Thoracic aorta (tissue), 2 donors: Measurements from ENCODE around the gene MACROH2A1. TPM values are rescaled to one million over a fixed set of nuclear protein-coding genes. Genes with fewer than 3 reads are reported as not detected.

Experiments
- ATAC-seq: fragments of 150-250 bp; one replicate; pipeline ENCODE4 v1.8.0; 2017; ENCODE audit warnings: low read depth; ENCODE audit not compliant: insufficient number of reproducible peaks, low FRiP score
- DNase-seq: peaks from one replicate; pipeline ENCODE4 v3.0.0-alpha.2; 2020; ENCODE audit warnings: low spot score
- H3K27ac ChIP-seq, 2 donors: fragments of 200-600 bp; sonication (generic); 1 replicate in 1 of 2; 2 replicates in 1 of 2; pipeline ENCODE4 v1.5.1; 2016; ENCODE audit warnings: mild to moderate bottlenecking in 2 of 2, moderate library complexity in 2 of 2
- H3K27me3 ChIP-seq: fragments of 200-600 bp; sonication (generic); replicated peaks from 2 replicates; pipeline ENCODE4 v1.6.0; 2016; ENCODE audit warnings: mild to moderate bottlenecking; ENCODE audit not compliant: insufficient read depth
- H3K36me3 ChIP-seq: fragments of 200-600 bp; sonication (generic); one replicate; pipeline ENCODE4 v1.5.1; 2016
- H3K4me1 ChIP-seq, 2 donors: fragments of 200-600 bp; sonication (generic); 1 replicate in 1 of 2; 2 replicates in 1 of 2; pipeline versions ENCODE4 v1.5.1 to v1.6.0; 2016; ENCODE audit warnings: low read depth in 2 of 2, mild to moderate bottlenecking in 1 of 2; ENCODE audit not compliant: control insufficient read depth in 1 of 2
- H3K4me3 ChIP-seq: fragments of 200-600 bp; sonication (generic); 2 replicates; pipeline ENCODE4 v1.5.1; 2016; ENCODE audit warnings: mild to moderate bottlenecking
- H3K9me3 ChIP-seq: fragments of 200-600 bp; sonication (generic); 2 replicates; pipeline ENCODE4 v1.5.1; 2016
- total RNA-seq, 2 donors: library from RNA; depleted of rRNA; stranded (reverse); fragments of >200 nt; gene quantifications; one replicate each; pipeline versions ENCODE4 v1.1.0 to v1.2.3, GENCODE V29; 2016
- TF ChIP-seq, protein P1 (sequence below): fragments of 200-600 bp; sonication (generic); IDR thresholded peaks from one replicate; pipeline ENCODE4 v1.5.1; 2019; ENCODE audit warnings: antibody characterized with exemption

The MACROH2A1 gene
- total RNA-seq, 2 donors from 2014 or later = 153 to 192 TPM

DNA sequence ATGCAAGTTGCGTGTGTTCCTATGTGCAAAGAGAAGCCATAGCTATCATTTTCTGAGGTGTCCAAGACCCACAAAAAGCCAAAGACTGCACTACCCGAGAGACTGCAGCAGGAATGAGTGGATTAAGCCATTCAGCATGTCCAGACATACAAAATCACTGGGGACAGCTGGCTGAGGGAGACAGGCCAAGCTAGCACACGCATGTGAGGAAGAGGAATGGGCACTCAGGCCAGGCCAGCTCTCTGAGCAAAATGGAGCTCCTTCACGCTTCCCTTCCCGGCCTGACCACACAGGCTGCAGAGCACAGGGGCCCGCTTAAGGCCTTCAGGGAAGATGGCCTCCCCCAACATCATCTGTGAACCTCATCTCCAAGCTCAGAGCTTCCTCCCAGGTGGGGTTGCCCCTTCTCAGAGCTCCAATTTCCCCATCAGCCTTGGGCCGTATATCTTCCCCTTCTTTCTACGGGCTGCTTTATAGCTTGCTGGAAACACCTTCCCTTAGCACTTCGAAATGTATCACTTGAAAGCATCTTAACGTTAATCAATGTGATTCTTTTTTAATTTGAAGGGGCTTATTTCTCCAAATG is 39.7 kb upstream of the MACROH2A1 start:
- Histone ChIP-seq H3K4me3 (no peak overlapping the region), H3K36me3 (no peaks in the 10 kb centered on the region), H3K9me3 (no peaks in the 10 kb centered on the region), H3K27me3 (no peaks in the 10 kb centered on the region), H3K4me1 (peaks cover 9 to 28% of the 10 kb centered on the region in 2 donors), H3K27ac (no peak overlapping the region)
- DNase-seq (no peak), ATAC-seq (peak; percentile 10)
- TF ChIP-seq, protein P1, sequence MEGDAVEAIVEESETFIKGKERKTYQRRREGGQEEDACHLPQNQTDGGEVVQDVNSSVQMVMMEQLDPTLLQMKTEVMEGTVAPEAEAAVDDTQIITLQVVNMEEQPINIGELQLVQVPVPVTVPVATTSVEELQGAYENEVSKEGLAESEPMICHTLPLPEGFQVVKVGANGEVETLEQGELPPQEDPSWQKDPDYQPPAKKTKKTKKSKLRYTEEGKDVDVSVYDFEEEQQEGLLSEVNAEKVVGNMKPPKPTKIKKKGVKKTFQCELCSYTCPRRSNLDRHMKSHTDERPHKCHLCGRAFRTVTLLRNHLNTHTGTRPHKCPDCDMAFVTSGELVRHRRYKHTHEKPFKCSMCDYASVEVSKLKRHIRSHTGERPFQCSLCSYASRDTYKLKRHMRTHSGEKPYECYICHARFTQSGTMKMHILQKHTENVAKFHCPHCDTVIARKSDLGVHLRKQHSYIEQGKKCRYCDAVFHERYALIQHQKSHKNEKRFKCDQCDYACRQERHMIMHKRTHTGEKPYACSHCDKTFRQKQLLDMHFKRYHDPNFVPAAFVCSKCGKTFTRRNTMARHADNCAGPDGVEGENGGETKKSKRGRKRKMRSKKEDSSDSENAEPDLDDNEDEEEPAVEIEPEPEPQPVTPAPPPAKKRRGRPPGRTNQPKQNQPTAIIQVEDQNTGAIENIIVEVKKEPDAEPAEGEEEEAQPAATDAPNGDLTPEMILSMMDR = no peak

DNA sequence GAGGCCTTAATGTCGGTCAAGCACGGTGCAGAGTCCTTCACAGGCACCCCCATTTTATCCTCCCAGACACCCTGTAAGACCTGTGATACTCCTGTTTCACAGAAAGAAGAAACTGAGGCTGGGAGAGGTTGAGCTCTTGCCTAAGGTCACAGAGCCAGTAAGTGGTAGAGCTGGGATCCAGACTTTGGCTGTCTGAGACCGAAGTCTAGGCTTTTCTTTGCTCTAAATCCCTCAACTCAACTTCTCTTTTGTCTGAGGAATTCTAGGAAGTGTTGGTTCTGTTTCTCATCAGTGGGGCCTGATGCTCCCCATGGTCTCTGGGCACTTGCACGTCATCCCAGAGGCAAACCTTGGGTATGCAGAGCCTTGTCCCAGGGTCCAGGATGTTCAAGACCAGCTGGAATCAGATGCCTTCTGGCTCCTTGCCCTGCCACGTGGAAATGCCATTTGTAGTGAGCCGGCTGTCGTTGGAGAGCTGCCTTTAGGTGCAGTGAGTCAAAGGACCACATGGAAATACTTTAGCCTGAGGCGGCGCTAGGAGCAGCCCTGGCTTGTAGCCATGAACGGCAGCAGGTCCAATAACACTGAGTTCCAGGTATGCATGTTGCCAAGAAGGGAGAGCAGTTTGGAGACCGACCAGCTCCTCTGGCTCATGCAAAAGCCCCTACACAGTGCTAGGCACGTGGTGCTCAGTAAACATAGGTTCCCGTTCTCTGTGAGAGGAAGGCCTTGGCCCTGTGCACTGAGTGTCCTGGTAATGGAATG is 38.9 kb upstream of the MACROH2A1 start:
- no peaks in the 10 kb centered on the region for H3K36me3 ChIP-seq
- H3K9me3 ChIP-seq = no peaks in the 10 kb centered on the region
- no peak overlapping the region for H3K27ac ChIP-seq
- DNase-seq = peak; percentile 52
- TF ChIP-seq, protein P1 = no peak
- no peaks in the 10 kb centered on the region for H3K27me3 ChIP-seq
- H3K4me3 ChIP-seq = no peak overlapping the region
- peak; percentile 84 for ATAC-seq
- H3K4me1 ChIP-seq = peaks cover 9 to 21% of the 10 kb centered on the region in 2 donors

- H3K9me3 ChIP-seq = no peaks in the 10 kb centered on the region
- TF ChIP-seq, protein P1 = no peak
- H3K27me3 ChIP-seq = no peaks in the 10 kb centered on the region
- peaks cover 9 to 20% of the 10 kb centered on the region in 2 donors for H3K4me1 ChIP-seq
- H3K27ac ChIP-seq = no peak overlapping the region
- no peak for DNase-seq
- ATAC-seq = no peak
- H3K4me3 ChIP-seq = no peak overlapping the region
- H3K36me3 ChIP-seq = no peaks in the 10 kb centered on the region
Observed at GRCh38 chr5:135437422-135437795, 38.4 kb upstream of the MACROH2A1 start.

DNA sequence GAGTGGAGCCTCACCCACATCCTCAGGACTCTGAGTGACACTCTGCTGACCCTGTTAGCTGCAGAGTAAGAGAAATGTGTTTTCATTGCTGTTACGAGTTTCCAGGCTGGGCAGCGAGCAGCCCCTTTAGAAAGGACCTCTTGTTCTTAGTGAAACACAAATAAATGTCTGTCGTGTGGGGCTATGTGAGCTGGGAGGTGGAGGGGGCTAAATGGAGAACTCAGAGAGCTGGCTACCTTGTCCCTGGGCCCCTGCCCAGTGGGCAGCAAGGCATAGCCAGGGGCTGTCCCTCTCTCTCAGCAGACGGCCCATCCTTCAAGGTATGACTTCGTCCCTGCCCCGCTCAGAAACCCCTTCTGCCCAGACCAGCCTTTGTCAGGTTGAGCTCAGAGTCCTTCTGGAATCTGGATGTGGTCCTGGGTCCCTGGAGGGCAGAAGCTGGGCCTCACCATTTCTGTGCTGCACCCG is 38.0 kb upstream of the MACROH2A1 start:
- Histone ChIP-seq H3K27me3 (no peaks in the 10 kb centered on the region), H3K27ac (no peak overlapping the region), H3K4me1 (peaks cover 9 to 20% of the 10 kb centered on the region in 2 donors), H3K36me3 (no peaks in the 10 kb centered on the region), H3K9me3 (no peaks in the 10 kb centered on the region), H3K4me3 (no peak overlapping the region)
- no peak for DNase-seq
- ATAC-seq = no peak
- TF ChIP-seq, protein P1 = no peak

GRCh38 chr5:135435467-135436330 is 36.7 kb upstream of the MACROH2A1 start:
- Histone ChIP-seq H3K36me3 (no peaks in the 10 kb centered on the region), H3K27me3 (no peaks in the 10 kb centered on the region), H3K4me1 (peaks cover 9 to 20% of the 10 kb centered on the region in 2 donors), H3K9me3 (no peaks in the 10 kb centered on the region), H3K27ac (no peak overlapping the region), H3K4me3 (no peak overlapping the region)
- no peak for ATAC-seq
- TF ChIP-seq, protein P1 = no peak
- DNase-seq = no peak
